CD4-positive, alpha-beta T cell (primary cell): ENCODE results near the gene SUPT3H. TPM values are rescaled to one million over a fixed set of nuclear protein-coding genes. Genes with fewer than 3 reads are reported as not detected.

Experiments used
- ATAC-seq: fragments of 200-7000 bp; cut with Tn5 transposase; one replicate; pipeline ENCODE4 v1.10.0; 2022; ENCODE audit warnings: mild to moderate bottlenecking; ENCODE audit not compliant: poor library complexity
- CTCF ChIA-PET: fragments of 350-600 bp; sonication (Branson Sonifier 250); formaldehyde crosslinking; loops from one replicate; lab custom pipeline; 2021; ENCODE audit warnings: antibody characterized with exemption, inconsistent platforms; lab: Charles Lee
- POLR2A ChIA-PET: fragments of 350-600 bp; sonication (Branson Sonifier 250); formaldehyde crosslinking; loops from one replicate; lab custom pipeline; 2021; ENCODE audit warnings: antibody characterized with exemption, inconsistent platforms; lab: Charles Lee
- DNase-seq, 14 experiments: peaks; one replicate each; pipeline ENCODE4 v3.0.0-alpha.2; 2013 to 2020; ENCODE audit warnings: mixed read lengths in 2 of 14
- H3K27ac ChIP-seq, 2 donors: one replicate each; pipeline versions ENCODE4 v1.5.1 to v1.7.0; 2013; ENCODE audit warnings: low read length in 2 of 2, low read depth in 1 of 2, mild to moderate bottlenecking in 1 of 2
- H3K27me3 ChIP-seq, 2 experiments: 1 replicate in 1 of 2; 2 replicates in 1 of 2; pipeline versions ENCODE4 v1.6.1 to v1.7.0; 2013; ENCODE audit warnings: low read length in 2 of 2, control low read depth in 1 of 2, mild to moderate bottlenecking in 1 of 2, moderate library complexity in 1 of 2; ENCODE audit not compliant: insufficient read depth in 2 of 2, control insufficient read depth in 1 of 2
- H3K36me3 ChIP-seq: one replicate; pipeline ENCODE4 v1.6.1; 2013; ENCODE audit warnings: low read length, control low read depth; ENCODE audit not compliant: insufficient read depth
- H3K4me1 ChIP-seq: one replicate; pipeline ENCODE4 v1.6.1; 2013; ENCODE audit warnings: low read length, control low read depth; ENCODE audit not compliant: insufficient read depth
- H3K4me3 ChIP-seq: one replicate; pipeline ENCODE4 v1.5.1; 2013; ENCODE audit warnings: mild to moderate bottlenecking, low read length, moderate library complexity
- H3K9me3 ChIP-seq, 2 experiments: 1 replicate in 1 of 2; 2 replicates in 1 of 2; pipeline versions ENCODE4 v1.6.1 to v1.7.0; 2013; ENCODE audit warnings: low read length in 2 of 2, mild to moderate bottlenecking in 2 of 2, control low read depth in 1 of 2, moderate library complexity in 1 of 2; ENCODE audit not compliant: control insufficient read depth in 1 of 2, insufficient read depth in 1 of 2
- H3K27ac Mint-ChIP-seq: one replicate; pipeline ENCODE4 v1.8.0; 2020; ENCODE audit warnings: mixed read lengths
- H3K27me3 Mint-ChIP-seq: one replicate; pipeline ENCODE4 v1.8.0; 2021; ENCODE audit warnings: mixed read lengths
- H3K36me3 Mint-ChIP-seq: one replicate; pipeline ENCODE4 v1.8.0; 2021; ENCODE audit warnings: low read depth, mixed read lengths
- H3K4me1 Mint-ChIP-seq: one replicate; pipeline ENCODE4 v1.8.0; 2021; ENCODE audit warnings: low read depth, mixed read lengths
- H3K4me3 Mint-ChIP-seq: one replicate; pipeline ENCODE4 v1.8.0; 2020; ENCODE audit warnings: mild to moderate bottlenecking, mixed read lengths
- H3K9me3 Mint-ChIP-seq: one replicate; pipeline ENCODE4 v1.8.0; 2020; ENCODE audit warnings: mixed read lengths
- intact Hi-C, 2 experiments: fragments of 100-400 bp; cut with DNase I in 1 of 2; cut with micrococcal nuclease in 1 of 2; formaldehyde crosslinking; loops; one replicate each; pipeline versions ENCODE4 v1.15.1 to v1.9.0; 2023 to 2025; cut with DNase I, micrococcal nuclease
- total RNA-seq, 174 experiments: library from RNA in 2 of 174; stranded (reverse) in 2 of 174; gene quantifications; one replicate each; pipeline ENCODE4 v1.2.3 and lab custom pipeline; 2021 to 2026
- TF ChIP-seq, protein P1 (sequence below): fragments of 200-600 bp; IDR thresholded peaks from one replicate; pipeline ENCODE4 v1.8.0; 2022; ENCODE audit warnings: antibody characterized with exemption, mild to moderate bottlenecking

The SUPT3H gene
- total RNA-seq, 2 experiments from 2014 or later, result 8.9 to 10.5 TPM

- H3K4me1 ChIP-seq, result peaks cover 5% of the 10 kb centered on the region
- H3K4me3 ChIP-seq, result no peak overlapping the region
- H3K27me3 ChIP-seq, result no peaks in the 10 kb centered on the region
- CTCF ChIA-PET, result no interaction called here
- Mint-ChIP-seq H3K27ac (no peak overlapping the region), H3K9me3 (no peaks in the 10 kb centered on the region), H3K4me3 (no peak overlapping the region), H3K36me3 (no peaks in the 10 kb centered on the region), H3K27me3 (no peaks in the 10 kb centered on the region), H3K4me1 (peaks cover 38% of the 10 kb centered on the region)
- no peak overlapping the region for H3K27ac ChIP-seq
- intact Hi-C loops, result no loop called here
- H3K36me3 ChIP-seq, result no peaks in the 10 kb centered on the region
- TF ChIP-seq, protein P1, sequence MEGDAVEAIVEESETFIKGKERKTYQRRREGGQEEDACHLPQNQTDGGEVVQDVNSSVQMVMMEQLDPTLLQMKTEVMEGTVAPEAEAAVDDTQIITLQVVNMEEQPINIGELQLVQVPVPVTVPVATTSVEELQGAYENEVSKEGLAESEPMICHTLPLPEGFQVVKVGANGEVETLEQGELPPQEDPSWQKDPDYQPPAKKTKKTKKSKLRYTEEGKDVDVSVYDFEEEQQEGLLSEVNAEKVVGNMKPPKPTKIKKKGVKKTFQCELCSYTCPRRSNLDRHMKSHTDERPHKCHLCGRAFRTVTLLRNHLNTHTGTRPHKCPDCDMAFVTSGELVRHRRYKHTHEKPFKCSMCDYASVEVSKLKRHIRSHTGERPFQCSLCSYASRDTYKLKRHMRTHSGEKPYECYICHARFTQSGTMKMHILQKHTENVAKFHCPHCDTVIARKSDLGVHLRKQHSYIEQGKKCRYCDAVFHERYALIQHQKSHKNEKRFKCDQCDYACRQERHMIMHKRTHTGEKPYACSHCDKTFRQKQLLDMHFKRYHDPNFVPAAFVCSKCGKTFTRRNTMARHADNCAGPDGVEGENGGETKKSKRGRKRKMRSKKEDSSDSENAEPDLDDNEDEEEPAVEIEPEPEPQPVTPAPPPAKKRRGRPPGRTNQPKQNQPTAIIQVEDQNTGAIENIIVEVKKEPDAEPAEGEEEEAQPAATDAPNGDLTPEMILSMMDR, result no peak
- POLR2A ChIA-PET, result no interaction called here
- H3K9me3 ChIP-seq, result no peaks in the 10 kb centered on the region
- no peak for ATAC-seq
- no peak for DNase-seq
Observed at GRCh38 chr6:45047573-45047972, 330.2 kb downstream of the SUPT3H start.

DNA sequence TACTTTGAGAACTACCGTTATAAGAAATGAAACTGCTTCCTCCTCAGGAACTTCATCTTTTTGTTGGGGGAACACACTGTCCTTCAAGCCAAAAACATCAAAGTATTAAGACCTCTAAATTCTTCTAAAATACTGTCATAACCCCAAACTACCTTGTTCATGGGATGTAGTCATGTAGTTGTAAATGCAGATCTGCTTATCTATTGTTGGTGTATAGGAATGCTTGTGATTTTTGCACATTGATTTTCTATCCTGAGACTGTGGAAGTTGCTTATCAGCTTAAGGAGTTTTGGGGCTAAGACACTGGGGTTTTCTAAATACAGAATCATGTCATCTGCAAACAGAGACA, 332.5 kb downstream of the SUPT3H start:
- Mint-ChIP-seq H3K27ac (no peak overlapping the region), H3K4me3 (no peak overlapping the region), H3K27me3 (no peaks in the 10 kb centered on the region), H3K4me1 (peaks cover 35% of the 10 kb centered on the region), H3K36me3 (no peaks in the 10 kb centered on the region), H3K9me3 (no peaks in the 10 kb centered on the region)
- Histone ChIP-seq H3K27me3 (no peaks in the 10 kb centered on the region), H3K36me3 (no peaks in the 10 kb centered on the region), H3K9me3 (no peaks in the 10 kb centered on the region), H3K27ac (no peak overlapping the region), H3K4me3 (no peak overlapping the region), H3K4me1 (peaks cover 5% of the 10 kb centered on the region)
- ATAC-seq (no peak), DNase-seq (no peak)
- ChIA-PET CTCF (no interaction called here), POLR2A (no interaction called here)
- intact Hi-C loops, result no loop called here
- TF ChIP-seq, protein P1, result no peak

GRCh38 chr6:45044510-45045252, 333.1 kb downstream of the SUPT3H start:
- intact Hi-C loops, result no loop called here
- no peak overlapping the region for H3K27ac Mint-ChIP-seq

More at GRCh38 chr6:45044510-45045252, 333.1 kb downstream of the SUPT3H start:
- CTCF ChIA-PET, result no interaction called here
- Mint-ChIP-seq H3K4me1 (peaks cover 30% of the 10 kb centered on the region), H3K27me3 (no peaks in the 10 kb centered on the region), H3K4me3 (no peak overlapping the region), H3K36me3 (no peaks in the 10 kb centered on the region), H3K9me3 (no peaks in the 10 kb centered on the region)
- POLR2A ChIA-PET, result no interaction called here
- Histone ChIP-seq H3K27ac (no peak overlapping the region), H3K4me1 (peaks cover 5% of the 10 kb centered on the region), H3K4me3 (no peak overlapping the region), H3K27me3 (no peaks in the 10 kb centered on the region), H3K9me3 (no peaks in the 10 kb centered on the region), H3K36me3 (no peaks in the 10 kb centered on the region)
- TF ChIP-seq, protein P1, result no peak
- ATAC-seq, result no peak
- no peak for DNase-seq
